Lung (tissue), 12 donors: ENCODE results near the gene BARX1. TPM values are rescaled to one million over a fixed set of nuclear protein-coding genes. Genes with fewer than 3 reads are reported as not detected.

Experiments used
- ATAC-seq: fragments of 200-7000 bp; cut with Tn5 transposase; one replicate; pipeline ENCODE4 v1.9.1; 2020; ENCODE audit warnings: moderate number of reproducible peaks; ENCODE audit not compliant: insufficient read depth, low FRiP score
- DNase-seq, 3 donors: peaks; one replicate each; pipeline ENCODE4 v3.0.0-alpha.2; 2013 to 2017
- H3K27ac ChIP-seq, 2 donors: one replicate each; pipeline ENCODE4 v1.5.1; 2013; ENCODE audit warnings: mild to moderate bottlenecking in 2 of 2, moderate library complexity in 2 of 2, control low read depth in 1 of 2, inconsistent platforms in 1 of 2, low read depth in 1 of 2, low read length in 1 of 2
- H3K27me3 ChIP-seq, 3 donors: one replicate each; pipeline ENCODE4 v1.5.1; 2013; ENCODE audit warnings: low read length in 2 of 3; ENCODE audit not compliant: control insufficient read depth in 3 of 3, insufficient read depth in 3 of 3
- H3K36me3 ChIP-seq, 4 donors: one replicate each; pipeline ENCODE4 v1.5.1; 2013; ENCODE audit warnings: low read length in 4 of 4, mild to moderate bottlenecking in 1 of 4, moderate library complexity in 1 of 4; ENCODE audit not compliant: control insufficient read depth in 4 of 4, insufficient read depth in 4 of 4
- H3K4me1 ChIP-seq, 5 donors: one replicate each; pipeline ENCODE4 v1.5.1; 2013; ENCODE audit warnings: low read length in 5 of 5, mild to moderate bottlenecking in 2 of 5, moderate library complexity in 1 of 5; ENCODE audit not compliant: control insufficient read depth in 5 of 5, insufficient read depth in 5 of 5
- H3K4me3 ChIP-seq: one replicate; pipeline ENCODE4 v1.5.1; 2013; ENCODE audit warnings: mild to moderate bottlenecking, control low read depth, moderate library complexity
- H3K9ac ChIP-seq, 2 donors: one replicate each; pipeline ENCODE4 v1.5.1; 2013; ENCODE audit warnings: low read length in 2 of 2, control low read depth in 1 of 2; ENCODE audit not compliant: insufficient read depth in 1 of 2
- H3K9me3 ChIP-seq, 4 donors: one replicate each; pipeline ENCODE4 v1.5.1; 2013; ENCODE audit warnings: low read length in 3 of 4, mild to moderate bottlenecking in 1 of 4, moderate library complexity in 1 of 4; ENCODE audit not compliant: control insufficient read depth in 4 of 4, insufficient read depth in 3 of 4
- CTCF ChIP-seq: IDR thresholded peaks from 2 replicates; pipeline ENCODE4 v1.5.1; 2012; ENCODE audit warnings: mild to moderate bottlenecking; ENCODE audit errors: control extremely low read depth, extremely low read depth
- WGBS, 2 donors: extraction: QIAGEN DNeasy Blood & Tissue Kit; methylation state at CpG; one replicate each; pipeline ENCODE4 v1.1.7; 2013; 5-methylcytosine and 5-hydroxymethylcytosine counted together
- polyA plus RNA-seq, 2 donors: library from polyadenylated mRNA; stranded (reverse); fragments of 200-250 nt; gene quantifications; one replicate each; pipeline ENCODE4 v1.2.1, GENCODE V29; 2013
- total RNA-seq, 2 donors: library from RNA; depleted of rRNA in 1 of 2; stranded (reverse); fragments of >200 nt in 1 of 2; gene quantifications; one replicate each; pipeline ENCODE4 v1.2.1, GENCODE V29; 2014 to 2021
- donor health status: control.
- donor health status: control.
- donor health status: Bipolar disorder and iron deficiency.
- donor health status: healthy.
- donor health status: DM: yes; HTN: yes; CAD: no.

BARX1 gene
- total and polyA plus RNA-seq, 4 donors: 0.08 to 0.09 TPM; not detected in 2

DNA sequence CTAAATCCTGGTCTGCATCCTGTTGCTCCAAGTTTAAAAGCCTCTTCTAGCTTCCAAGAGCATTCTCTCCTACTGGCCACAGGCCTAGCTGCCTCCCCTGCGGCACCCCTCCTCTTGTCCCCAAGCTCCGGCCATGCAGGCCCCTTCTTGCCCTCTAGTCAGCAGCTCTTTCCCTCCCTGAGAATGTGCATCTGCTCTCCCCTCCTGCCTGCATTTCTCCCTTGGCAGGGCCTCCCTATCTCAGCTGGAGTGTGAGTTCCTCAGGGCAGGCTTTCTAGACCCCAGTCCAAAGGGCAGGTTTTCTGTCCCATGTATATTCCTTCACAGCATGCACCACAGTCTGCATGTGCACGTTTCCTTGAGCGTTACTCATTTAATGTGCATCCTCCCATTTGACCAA is 24.6 kb upstream of the BARX1 start:
- Histone ChIP-seq H3K27me3 (no peaks in the 10 kb centered on the region), H3K9me3 (no peaks in the 10 kb centered on the region), H3K9ac (no peak overlapping the region), H3K4me3 (no peak overlapping the region), H3K27ac (no peak overlapping the region), H3K36me3 (no peaks in the 10 kb centered on the region), H3K4me1 (peaks cover 0 to 11% (median 2%) of the 10 kb centered on the region in 5 donors)
- 83% methylated on average over 4 of the region's 4 CpGs for WGBS, 2 donors
- ATAC-seq (no peak), DNase-seq (peak; percentile 61 to 67 (median 61))
- no peak for TF ChIP-seq CTCF

- H3K36me3 ChIP-seq: no peaks in the 10 kb centered on the region
These were observed 23.4 kb upstream of the BARX1 start for GRCh38 chr9:93978551-93978950.

GRCh38 chr9:93976973-93977372 is 21.8 kb upstream of the BARX1 start:
- H3K4me3 ChIP-seq: no peak overlapping the region
- no peak for TF ChIP-seq CTCF
- no peak overlapping the region for H3K27ac ChIP-seq
- 71 to 80% methylated on average over 5 of the region's 5 CpGs for WGBS, 2 donors
- ATAC-seq (no peak), DNase-seq (no peak)
- peaks cover 0 to 3% (median 0%) of the 10 kb centered on the region in 4 donors for H3K9me3 ChIP-seq
- no peak overlapping the region for H3K9ac ChIP-seq
- no peaks in the 10 kb centered on the region for H3K36me3 ChIP-seq
- no peaks in the 10 kb centered on the region for H3K27me3 ChIP-seq
- H3K4me1 ChIP-seq: peaks cover 0 to 11% (median 2%) of the 10 kb centered on the region in 5 donors

More at GRCh38 chr9:93978551-93978950, 23.4 kb upstream of the BARX1 start:
- TF ChIP-seq CTCF: no peak
- ATAC-seq (no peak), DNase-seq (no peak)
- Histone ChIP-seq H3K9me3 (no peaks in the 10 kb centered on the region), H3K27ac (no peak overlapping the region), H3K27me3 (no peaks in the 10 kb centered on the region), H3K4me1 (peaks cover 0 to 11% (median 2%) of the 10 kb centered on the region in 5 donors), H3K4me3 (no peak overlapping the region), H3K9ac (no peak overlapping the region)
- 78 to 94% methylated on average over 2 of the region's 2 CpGs for WGBS, 2 donors

GRCh38 chr9:93976081-93976480 is 20.9 kb upstream of the BARX1 start:
- ATAC-seq: no peak
- no peak for DNase-seq
- Histone ChIP-seq H3K4me1 (peaks cover 0 to 11% (median 2%) of the 10 kb centered on the region in 5 donors), H3K4me3 (no peak overlapping the region), H3K27ac (no peak overlapping the region), H3K27me3 (no peaks in the 10 kb centered on the region), H3K9ac (no peak overlapping the region), H3K36me3 (no peaks in the 10 kb centered on the region), H3K9me3 (peaks cover 0 to 5% (median 0%) of the 10 kb centered on the region in 4 donors)
- TF ChIP-seq CTCF: no peak
- 82 to 89% methylated on average over 3 of the region's 3 CpGs for WGBS, 2 donors
